Neuronal stem cell (in vitro differentiated cells): ENCODE results near the gene ANGPTL2.
A peak's percentile ranks its signal among the peaks of the same experiment; 100 is the strongest.

Experiments used
- DNase-seq: peaks from one replicate; pipeline ENCODE4 v3.0.0-alpha.2; 2013; ENCODE audit warnings: low spot score
- H2AFZ ChIP-seq: one replicate; pipeline ENCODE4 v1.6.1; 2013; ENCODE audit warnings: mild to moderate bottlenecking, low read length, inconsistent platforms
- H2AK5ac ChIP-seq: 2 replicates; pipeline ENCODE4 v1.6.1; 2013; ENCODE audit warnings: low read depth, mild to moderate bottlenecking, inconsistent platforms, low read length, moderate library complexity, mixed read lengths
- H2BK120ac ChIP-seq: 2 replicates; pipeline ENCODE4 v1.6.1; 2013; ENCODE audit warnings: low read depth, mild to moderate bottlenecking, inconsistent platforms, low read length, moderate library complexity, mixed read lengths
- H2BK12ac ChIP-seq: one replicate; pipeline ENCODE4 v1.6.1; 2013; ENCODE audit warnings: low read length, inconsistent platforms
- H2BK15ac ChIP-seq: 2 replicates; pipeline ENCODE4 v1.6.1; 2013; ENCODE audit warnings: mild to moderate bottlenecking, low read length, inconsistent platforms, mixed read lengths
- H2BK5ac ChIP-seq: one replicate; pipeline ENCODE4 v1.6.1; 2013; ENCODE audit warnings: inconsistent platforms, mild to moderate bottlenecking, low read length, moderate library complexity
- H3K14ac ChIP-seq: one replicate; pipeline ENCODE4 v1.6.1; 2013; ENCODE audit warnings: low read length, inconsistent platforms
- H3K18ac ChIP-seq: 2 replicates; pipeline ENCODE4 v1.6.1; 2013; ENCODE audit warnings: low read length, inconsistent platforms
- H3K23ac ChIP-seq: 2 replicates; pipeline ENCODE4 v1.6.1; 2013; ENCODE audit warnings: low read depth, mild to moderate bottlenecking, mixed read lengths, low read length, inconsistent platforms; ENCODE audit not compliant: poor library complexity
- H3K27ac ChIP-seq: replicated peaks from 3 replicates; pipeline ENCODE4 v1.5.1; 2013; ENCODE audit warnings: low read length, inconsistent platforms
- H3K27me3 ChIP-seq, 3 experiments: 2 replicates each; pipeline ENCODE4 v1.6.1; 2013; ENCODE audit warnings: low read length in 3 of 3, mild to moderate bottlenecking in 2 of 3, inconsistent platforms in 1 of 3, low read depth in 1 of 3, mixed read lengths in 1 of 3, moderate library complexity in 1 of 3; ENCODE audit not compliant: control insufficient read depth in 3 of 3, insufficient read depth in 3 of 3
- H3K36me3 ChIP-seq, 2 donors: replicated peaks in 1 of 2; 2 replicates each; pipeline ENCODE4 v1.6.1; 2013; ENCODE audit warnings: low read length in 2 of 2; ENCODE audit not compliant: control insufficient read depth in 2 of 2, insufficient read depth in 2 of 2
- H3K4ac ChIP-seq: 2 replicates; pipeline ENCODE4 v1.6.1; 2013; ENCODE audit warnings: inconsistent platforms, mild to moderate bottlenecking, low read length, moderate library complexity
- H3K4me1 ChIP-seq, 2 donors: 1 replicate in 1 of 2; 2 replicates in 1 of 2; pipeline ENCODE4 v1.6.1; 2013; ENCODE audit warnings: low read length in 2 of 2, low read depth in 1 of 2; ENCODE audit not compliant: control insufficient read depth in 2 of 2, insufficient read depth in 1 of 2
- H3K4me2 ChIP-seq: one replicate; pipeline ENCODE4 v1.6.1; 2013; ENCODE audit warnings: mild to moderate bottlenecking, low read length, inconsistent platforms; ENCODE audit not compliant: insufficient read depth, poor library complexity, severe bottlenecking
- H3K4me3 ChIP-seq, 2 donors: 2 replicates each; pipeline ENCODE4 v1.5.1; 2013; ENCODE audit warnings: low read length in 2 of 2, mild to moderate bottlenecking in 2 of 2, inconsistent platforms in 1 of 2, moderate library complexity in 1 of 2
- H3K79me1 ChIP-seq: one replicate; pipeline ENCODE4 v1.6.1; 2013; ENCODE audit warnings: low read depth, mild to moderate bottlenecking, inconsistent platforms, low read length, moderate library complexity
- H3K9ac ChIP-seq: one replicate; pipeline ENCODE4 v1.6.1; 2013; ENCODE audit warnings: mild to moderate bottlenecking, low read depth, low read length, inconsistent platforms; ENCODE audit not compliant: poor library complexity
- H3K9me3 ChIP-seq, 2 donors: replicated peaks in 1 of 2; 2 replicates each; pipeline versions ENCODE3 to v1.6.1; 2013; ENCODE audit warnings: low read length in 2 of 2, mild to moderate bottlenecking in 2 of 2, inconsistent platforms in 1 of 2, low read depth in 1 of 2, mixed read lengths in 1 of 2, moderate library complexity in 1 of 2; ENCODE audit not compliant: control insufficient read depth in 2 of 2, insufficient read depth in 1 of 2
- H4K8ac ChIP-seq: one replicate; pipeline ENCODE4 v1.6.1; 2013; ENCODE audit warnings: low read depth, mild to moderate bottlenecking, inconsistent platforms, low read length, moderate library complexity
- H4K91ac ChIP-seq: one replicate; pipeline ENCODE4 v1.6.1; 2013; ENCODE audit warnings: low read length, low read depth, mild to moderate bottlenecking, inconsistent platforms; ENCODE audit not compliant: poor library complexity
- whole genome bisulfite sequencing, 2 donors: extraction: QIAGEN DNeasy Blood & Tissue Kit; methylation state at CpG; one replicate each; pipeline ENCODE4 v1.1.7; 2013; ENCODE audit warnings: missing lambda C conversion rate in 2 of 2, mixed read lengths in 1 of 2; ENCODE audit not compliant: insufficient read length in 2 of 2, insufficient replicate concordance in 1 of 2; ENCODE audit errors: extremely low coverage in 2 of 2; 5-methylcytosine and 5-hydroxymethylcytosine counted together

Gene ANGPTL2

GRCh38 chr9:127083138-127083980, 39.1 kb downstream of the ANGPTL2 start:
- peaks cover 0 to 5% of the 10 kb centered on the region in 2 donors for H3K9me3 ChIP-seq
- H4K8ac ChIP-seq = no peak overlapping the region
- H3K27me3 ChIP-seq = no peaks in the 10 kb centered on the region
- no peaks in the 10 kb centered on the region for H3K79me1 ChIP-seq
- no peak overlapping the region for H3K4me3 ChIP-seq
- no peak overlapping the region for H2BK120ac ChIP-seq
- H3K23ac ChIP-seq = no peak overlapping the region
- H2BK15ac ChIP-seq = no peak overlapping the region
- no peak overlapping the region for H3K27ac ChIP-seq
- H2BK12ac ChIP-seq = no peak overlapping the region
- peaks cover 3 to 8% of the 10 kb centered on the region in 2 donors for H3K36me3 ChIP-seq
- H2BK5ac ChIP-seq = peak overlapping the region; percentile 30
- H2AFZ ChIP-seq = no peak overlapping the region
- no peak overlapping the region for H3K4ac ChIP-seq
- no peak overlapping the region for H3K4me2 ChIP-seq
- H3K4me1 ChIP-seq = peaks cover 0 to 2% of the 10 kb centered on the region in 2 donors
- no peak for DNase-seq
- no peak overlapping the region for H3K18ac ChIP-seq
- WGBS, 2 donors = no CpG with 5 or more reads among the region's 5 CpGs
- H3K14ac ChIP-seq = peak overlapping the region; percentile 32
- H3K9ac ChIP-seq = no peak overlapping the region
- no peak overlapping the region for H4K91ac ChIP-seq
- no peak overlapping the region for H2AK5ac ChIP-seq

GRCh38 chr9:127081250-127082185, 40.9 kb downstream of the ANGPTL2 start:
- H3K14ac ChIP-seq = no peak overlapping the region
- peak overlapping the region; percentile 8 for H3K23ac ChIP-seq
- no peak overlapping the region for H2AK5ac ChIP-seq
- H3K9ac ChIP-seq = no peak overlapping the region
- H3K4me1 ChIP-seq = peaks cover 4 to 13% of the 10 kb centered on the region in 2 donors
- no peaks in the 10 kb centered on the region for H3K36me3 ChIP-seq
- H3K79me1 ChIP-seq = no peaks in the 10 kb centered on the region
- H2BK15ac ChIP-seq = no peak overlapping the region
- H3K27me3 ChIP-seq = no peaks in the 10 kb centered on the region
- H4K8ac ChIP-seq = no peak overlapping the region
- H2BK12ac ChIP-seq = no peak overlapping the region
- H3K4ac ChIP-seq = no peak overlapping the region
- no peak overlapping the region for H4K91ac ChIP-seq
- H3K4me2 ChIP-seq = no peak overlapping the region
- no peak overlapping the region for H3K4me3 ChIP-seq
- no peak overlapping the region for H2BK5ac ChIP-seq
- DNase-seq = no peak
- no peak overlapping the region for H3K18ac ChIP-seq
- H2BK120ac ChIP-seq = no peak overlapping the region
- no peak overlapping the region for H2AFZ ChIP-seq
- no CpG with 5 or more reads among the region's 8 CpGs for WGBS, 2 donors
- no peak overlapping the region for H3K27ac ChIP-seq
- peaks cover 0 to 10% of the 10 kb centered on the region in 2 donors for H3K9me3 ChIP-seq

- H3K27ac ChIP-seq = no peak overlapping the region
- no peak overlapping the region for H3K4me2 ChIP-seq
- H2AK5ac ChIP-seq = no peak overlapping the region
- H2BK5ac ChIP-seq = no peak overlapping the region
- H3K9ac ChIP-seq = no peak overlapping the region
- no peak overlapping the region for H3K4ac ChIP-seq
- WGBS, 2 donors = no CpG with 5 or more reads among the region's 8 CpGs
- H4K8ac ChIP-seq = no peak overlapping the region
- no peak overlapping the region for H2BK120ac ChIP-seq
- H3K4me3 ChIP-seq = no peak overlapping the region
- no peak overlapping the region for H4K91ac ChIP-seq
- no peak overlapping the region for H3K18ac ChIP-seq
- no peak overlapping the region for H2AFZ ChIP-seq
- no peak for DNase-seq
- no peak overlapping the region for H2BK12ac ChIP-seq
- no peaks in the 10 kb centered on the region for H3K79me1 ChIP-seq
- peaks cover 11 to 29% of the 10 kb centered on the region in 2 donors for H3K4me1 ChIP-seq
- no peak overlapping the region for H3K14ac ChIP-seq
- no peak overlapping the region for H2BK15ac ChIP-seq
- no peaks in the 10 kb centered on the region for H3K36me3 ChIP-seq
- peaks cover 0 to 10% of the 10 kb centered on the region in 2 donors for H3K9me3 ChIP-seq
- H3K27me3 ChIP-seq = no peaks in the 10 kb centered on the region
- H3K23ac ChIP-seq = no peak overlapping the region
Measured at GRCh38 chr9:127079446-127080140, 42.8 kb downstream of the ANGPTL2 start.
